ENCODE measurements around the gene BLCAP. TPM values are rescaled to one million over a fixed set of nuclear protein-coding genes. Genes with fewer than 3 reads are reported as not detected.
A peak's percentile ranks its signal among the peaks of the same experiment; 100 is the strongest.

The BLCAP gene
- total RNA-seq, 1 experiment from 2014 or later: 54.3 TPM

GRCh38 chr20:37515876-37516275 is 11.8 kb downstream of the BLCAP start:
- H3K4ac ChIP-seq (ENCODE audit: low read depth, low read length): no peak overlapping the region
- peaks cover 8% of the 10 kb centered on the region for H3K23me2 ChIP-seq (ENCODE audit: insufficient read length, low read depth, low read length, poor library complexity, severe bottlenecking)
- H2AK5ac ChIP-seq (ENCODE audit: insufficient read length, low read length): no peak overlapping the region
- H2BK120ac ChIP-seq (ENCODE audit: low read depth, low read length, poor library complexity, severe bottlenecking): no peak overlapping the region
- no peak overlapping the region for H3K4me3 Mint-ChIP-seq
- H4K8ac ChIP-seq (replicated peaks; ENCODE audit: insufficient read length, low read depth, low read length): no peak overlapping the region
- no peak overlapping the region for H2AFZ ChIP-seq (ENCODE audit: low read length)
- H3K27ac ChIP-seq (ENCODE audit: insufficient read length, low read depth, low read length): no peak overlapping the region
- peak overlapping the region in 2 of 3 experiments; percentile 13 to 65; a peak in 2 of 7 replicates for H3K27ac Mint-ChIP-seq
- H3K79me2 ChIP-seq (ENCODE audit: insufficient read depth, low read length): peaks cover 7% of the 10 kb centered on the region; the same call in 1 of the 2 replicates
- no peak for DNase-seq
- H4K91ac ChIP-seq (ENCODE audit: insufficient read length, low read depth, low read length): no peak overlapping the region
- WGBS (ENCODE audit: extremely low coverage, insufficient read length, low lambda C conversion rate): no CpG with 5 or more reads among the region's 4 CpGs
- no peak overlapping the region for H3T11ph ChIP-seq (ENCODE audit: low read length)
- no peak overlapping the region for H3K14ac ChIP-seq (ENCODE audit: insufficient read depth, low read length)
- H2BK12ac ChIP-seq (ENCODE audit: insufficient read length, low read depth, low read length): no peak overlapping the region
- peaks cover 4% of the 10 kb centered on the region; the same call in 1 of the 2 replicates for H3K4me1 ChIP-seq (ENCODE audit: insufficient read depth, low read length)
- H3K27me3 ChIP-seq (ENCODE audit: insufficient read depth, low read length): no peaks in the 10 kb centered on the region
- no peak overlapping the region for H4K5ac ChIP-seq (ENCODE audit: insufficient read length, low read depth, low read length)
- H3K56ac ChIP-seq (ENCODE audit: insufficient read length, low read depth, low read length): no peak overlapping the region
- no peak overlapping the region for H3K23ac ChIP-seq (ENCODE audit: insufficient read length, low read depth, low read length)
- no peak overlapping the region for H3K4me2 ChIP-seq (ENCODE audit: insufficient read depth, insufficient read length, low read length)
- H3K9me3 ChIP-seq (ENCODE audit: control insufficient read depth, low read depth, low read length): no peaks in the 10 kb centered on the region
- no peak overlapping the region for H2BK20ac ChIP-seq (ENCODE audit: low read depth, low read length, poor library complexity, severe bottlenecking)
- H2BK5ac ChIP-seq (ENCODE audit: insufficient read length, low read length): no peak overlapping the region
- H3K9ac ChIP-seq (ENCODE audit: extremely low read depth, insufficient read length, low read length): no peak overlapping the region
- no peak overlapping the region for H2BK15ac ChIP-seq (ENCODE audit: low read depth, low read length)
- peaks cover 27 to 64% (median 39%) of the 10 kb centered on the region in 3 experiments for H3K36me3 Mint-ChIP-seq (ENCODE audit: insufficient read depth in 1 of 3, low read depth in 3 of 3)
- TF ChIP-seq CTCF (conservative IDR thresholded peaks at IDR 0.05): no peak
- no peaks in the 10 kb centered on the region for H3K27me3 Mint-ChIP-seq (ENCODE audit: low read depth)
- peaks cover 0 to 7% of the 10 kb centered on the region in 2 experiments; a peak in 1 of 5 replicates for H3K9me3 Mint-ChIP-seq
- no peaks in the 10 kb centered on the region for H4K20me1 ChIP-seq (ENCODE audit: control insufficient read depth, insufficient read depth, insufficient read length)
- no peak overlapping the region for H3K18ac ChIP-seq (ENCODE audit: insufficient read length, low read depth, low read length)
- peaks cover 5% of the 10 kb centered on the region for H3K79me1 ChIP-seq (ENCODE audit: insufficient read depth, low read depth, low read length, poor library complexity, severe bottlenecking)
- peaks cover 52% of the 10 kb centered on the region in 2 experiments for H3K4me1 Mint-ChIP-seq
